Measurements from ENCODE around the gene DCHS1. TPM values are rescaled to one million over a fixed set of nuclear protein-coding genes. Genes with fewer than 3 reads are reported as not detected.

DCHS1 gene
- total RNA-seq, 1 donor from 2014 or later, result 1.8 TPM

DNA sequence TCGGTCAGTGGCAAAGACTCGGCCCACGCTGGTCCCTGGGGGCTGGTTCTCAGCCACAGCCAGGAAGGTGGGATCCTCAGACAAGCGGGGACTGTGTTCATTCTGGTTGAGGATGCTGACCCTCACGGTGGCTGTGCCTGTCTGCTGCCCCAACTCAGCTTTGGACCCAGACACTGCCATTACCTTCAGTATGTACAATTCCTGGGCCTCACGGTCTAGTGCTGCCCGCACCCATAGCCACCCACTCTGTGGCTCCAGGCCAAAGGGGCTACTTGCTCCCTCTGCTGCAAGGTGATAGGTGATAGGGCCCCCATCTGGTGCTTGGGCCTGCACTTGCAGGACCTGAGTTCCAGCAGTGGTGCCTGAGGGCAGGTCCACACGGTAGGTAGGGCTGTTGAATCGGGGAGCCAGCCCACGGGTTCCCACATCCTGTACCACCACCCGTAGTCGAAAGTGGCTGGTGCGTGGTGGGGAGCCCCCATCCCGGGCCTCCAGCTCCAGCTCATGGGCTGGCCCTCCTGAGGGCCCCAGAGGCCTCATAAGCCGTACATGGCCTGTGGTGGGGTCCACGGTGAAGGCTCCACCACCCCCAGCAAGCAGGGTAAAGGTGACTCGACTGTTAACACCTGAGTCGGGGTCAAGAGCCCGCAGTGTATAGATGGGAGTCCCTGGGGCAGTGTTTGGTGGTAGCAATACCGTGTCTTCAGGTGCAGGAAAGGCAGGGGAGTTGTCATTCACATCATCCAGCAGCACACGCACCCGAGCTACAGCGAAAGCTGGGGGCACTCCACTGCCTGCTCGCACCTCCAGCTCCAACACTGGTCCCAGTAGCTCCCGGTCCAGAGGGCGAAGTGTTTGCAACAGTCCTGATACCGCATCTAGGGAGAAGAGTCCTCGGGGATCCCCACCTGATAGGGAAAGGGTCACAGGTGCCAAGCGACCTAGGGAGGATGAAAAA lies 23.2 kb downstream of the DCHS1 start:
- no peak overlapping the region for H3K4me3 ChIP-seq (ENCODE audit: low read depth, low read length)
- DNase-seq (ENCODE audit: low read depth), result no peak
- TF ChIP-seq, protein P1, sequence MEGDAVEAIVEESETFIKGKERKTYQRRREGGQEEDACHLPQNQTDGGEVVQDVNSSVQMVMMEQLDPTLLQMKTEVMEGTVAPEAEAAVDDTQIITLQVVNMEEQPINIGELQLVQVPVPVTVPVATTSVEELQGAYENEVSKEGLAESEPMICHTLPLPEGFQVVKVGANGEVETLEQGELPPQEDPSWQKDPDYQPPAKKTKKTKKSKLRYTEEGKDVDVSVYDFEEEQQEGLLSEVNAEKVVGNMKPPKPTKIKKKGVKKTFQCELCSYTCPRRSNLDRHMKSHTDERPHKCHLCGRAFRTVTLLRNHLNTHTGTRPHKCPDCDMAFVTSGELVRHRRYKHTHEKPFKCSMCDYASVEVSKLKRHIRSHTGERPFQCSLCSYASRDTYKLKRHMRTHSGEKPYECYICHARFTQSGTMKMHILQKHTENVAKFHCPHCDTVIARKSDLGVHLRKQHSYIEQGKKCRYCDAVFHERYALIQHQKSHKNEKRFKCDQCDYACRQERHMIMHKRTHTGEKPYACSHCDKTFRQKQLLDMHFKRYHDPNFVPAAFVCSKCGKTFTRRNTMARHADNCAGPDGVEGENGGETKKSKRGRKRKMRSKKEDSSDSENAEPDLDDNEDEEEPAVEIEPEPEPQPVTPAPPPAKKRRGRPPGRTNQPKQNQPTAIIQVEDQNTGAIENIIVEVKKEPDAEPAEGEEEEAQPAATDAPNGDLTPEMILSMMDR (conservative IDR thresholded peaks at IDR 0.05; ENCODE audit: low read depth, low read length), result no peak

DNA sequence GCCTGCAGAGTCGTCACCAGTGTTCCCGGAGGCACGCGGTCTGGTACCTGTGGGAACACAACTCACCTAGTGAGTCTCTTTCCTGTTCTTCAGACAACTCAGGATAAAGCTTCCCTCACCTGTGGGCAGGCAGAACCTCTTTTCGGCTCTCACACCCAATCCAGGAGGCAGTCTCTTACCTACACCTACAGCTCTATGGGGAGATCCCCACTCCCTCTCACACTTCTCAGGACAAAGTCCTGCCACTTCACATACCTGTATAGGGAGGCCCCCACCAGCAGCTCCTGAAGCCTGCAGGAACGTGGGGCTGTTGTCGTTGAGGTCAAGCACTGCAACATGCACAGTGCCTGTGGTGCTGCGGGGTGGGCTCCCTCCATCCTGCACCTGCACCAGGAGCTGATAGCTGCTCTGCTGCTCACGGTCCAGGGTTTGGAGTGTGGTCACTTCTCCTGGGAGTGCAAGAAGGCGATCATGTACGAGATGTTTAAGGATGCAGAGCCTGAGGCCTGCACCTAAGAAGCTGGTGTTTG lies 24.2 kb downstream of the DCHS1 start:
- DNase-seq (ENCODE audit: low read depth), result no peak
- H3K4me3 ChIP-seq (ENCODE audit: low read depth, low read length), result no peak overlapping the region
- TF ChIP-seq, protein P1 (conservative IDR thresholded peaks at IDR 0.05; ENCODE audit: low read depth, low read length), result no peak

DNA sequence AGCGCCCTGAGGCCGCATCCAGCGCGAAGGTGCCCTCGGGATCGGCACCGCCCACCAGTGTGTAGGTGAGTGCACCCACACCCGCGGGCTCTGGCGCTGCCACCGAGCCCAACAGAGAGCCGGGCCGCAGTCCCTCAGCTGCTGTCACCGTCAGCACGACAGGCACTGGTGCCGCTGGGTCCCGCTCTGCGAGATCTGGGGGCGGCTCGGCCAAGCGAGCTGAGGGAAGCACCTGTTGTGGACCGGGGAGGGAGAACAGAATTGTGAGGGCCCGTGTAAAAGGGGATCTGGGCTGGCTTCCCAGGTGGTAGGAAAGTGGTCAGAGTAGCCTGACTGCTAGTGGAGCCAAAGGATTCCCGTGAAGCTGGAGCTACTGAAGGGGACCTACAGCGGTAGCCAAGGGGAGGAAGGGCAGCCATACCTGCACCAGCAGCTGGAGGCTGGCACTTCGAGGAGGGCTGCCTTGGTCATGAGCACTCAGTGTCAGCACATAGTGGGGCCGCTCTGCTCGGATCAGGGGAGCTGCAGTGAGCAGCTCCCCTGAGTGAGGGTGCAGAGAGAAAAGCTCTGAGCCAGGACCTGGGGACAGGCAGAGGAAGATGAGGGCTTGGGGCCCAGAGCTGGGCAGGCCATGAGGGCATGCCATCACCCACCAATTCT lies 24.8 kb downstream of the DCHS1 start:
- TF ChIP-seq, protein P1 (conservative IDR thresholded peaks at IDR 0.05; ENCODE audit: low read depth, low read length), result no peak
- DNase-seq (ENCODE audit: low read depth), result no peak
- peak overlapping the region; percentile 33 for H3K4me3 ChIP-seq (ENCODE audit: low read depth, low read length)

DNA sequence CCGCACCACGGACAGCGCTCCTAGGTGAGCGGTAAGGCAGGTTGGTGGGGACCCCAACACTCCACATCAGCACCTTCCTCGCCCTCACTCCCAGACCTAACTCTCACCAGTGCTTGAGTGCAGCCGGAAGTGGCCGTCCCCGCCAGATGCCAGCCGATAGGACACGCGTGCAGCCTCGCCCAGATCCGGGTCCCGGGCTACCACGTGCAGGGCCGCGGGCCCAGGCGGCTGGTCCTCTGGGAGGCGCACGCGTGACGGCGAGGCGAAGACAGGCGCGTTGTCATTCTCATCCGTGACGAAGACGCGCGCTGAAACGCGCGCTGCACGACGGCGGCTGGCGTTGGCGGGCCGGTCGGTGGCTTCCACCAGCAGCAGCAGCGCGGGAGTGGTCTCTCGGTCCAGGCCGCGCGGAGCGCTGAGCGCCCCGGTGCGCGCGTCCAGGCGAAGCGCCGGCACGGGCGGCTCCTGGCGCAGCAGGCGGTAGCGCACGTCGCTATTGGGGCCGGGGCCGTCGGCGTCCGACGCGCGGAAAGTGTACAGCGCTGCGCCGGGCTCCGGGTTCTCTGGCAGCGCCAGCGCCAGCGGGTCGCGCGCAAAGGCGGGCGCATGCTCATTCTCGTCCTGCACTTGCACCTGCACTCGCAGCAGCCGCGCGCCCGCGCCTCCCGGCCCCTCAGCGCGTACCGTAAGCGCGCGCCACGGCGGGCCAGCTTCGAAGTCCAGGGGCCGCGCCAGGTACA lies 25.5 kb downstream of the DCHS1 start:
- H3K4me3 ChIP-seq (ENCODE audit: low read depth, low read length), result peak overlapping the region; percentile 33
- TF ChIP-seq, protein P1 (conservative IDR thresholded peaks at IDR 0.05; ENCODE audit: low read depth, low read length), result no peak
- no peak for DNase-seq (ENCODE audit: low read depth)

DNA sequence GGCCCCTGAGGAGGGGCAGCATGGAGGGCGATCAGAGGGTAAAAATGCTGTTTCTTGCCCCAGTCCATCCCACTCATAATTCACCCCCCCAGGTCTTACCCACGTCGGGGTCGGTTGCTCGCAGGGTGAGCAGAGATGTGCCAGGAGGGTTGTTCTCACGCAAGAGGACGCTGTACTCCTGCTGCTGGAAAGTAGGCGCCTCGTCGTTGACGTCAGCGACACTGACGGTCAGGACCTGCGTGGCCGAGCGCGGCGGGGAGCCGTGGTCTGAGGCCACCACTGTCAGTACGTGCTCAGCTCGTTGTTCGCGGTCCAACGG lies 26.1 kb downstream of the DCHS1 start:
- H3K4me3 ChIP-seq (ENCODE audit: low read depth, low read length), result no peak overlapping the region
- no peak for DNase-seq (ENCODE audit: low read depth)
- TF ChIP-seq, protein P1 (conservative IDR thresholded peaks at IDR 0.05; ENCODE audit: low read depth, low read length), result no peak

DNA sequence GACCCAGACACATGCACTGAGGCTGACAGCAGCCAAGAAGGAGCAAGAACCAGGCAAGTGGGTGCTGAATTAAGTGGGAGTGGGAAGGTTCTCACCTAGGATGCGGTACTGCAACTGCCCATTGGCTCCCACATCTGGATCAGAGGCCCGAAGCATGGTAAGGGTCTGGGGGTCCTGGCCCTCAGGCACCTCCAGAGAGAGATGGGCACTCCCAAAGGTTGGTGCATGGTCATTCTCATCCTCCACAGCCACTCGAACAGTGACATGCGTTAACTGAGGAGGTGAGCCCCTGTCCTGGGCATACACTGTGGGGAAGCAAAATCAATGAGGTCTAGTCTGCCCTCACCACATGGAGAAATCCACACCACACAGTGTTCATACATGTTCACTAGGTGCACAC lies 27.1 kb downstream of the DCHS1 start:
- DNase-seq (ENCODE audit: low read depth), result no peak
- TF ChIP-seq, protein P1 (conservative IDR thresholded peaks at IDR 0.05; ENCODE audit: low read depth, low read length), result no peak
- no peak overlapping the region for H3K4me3 ChIP-seq (ENCODE audit: low read depth, low read length)

Measured in epithelial cell of proximal tubule (primary cell).